SK-N-MC (cell line): ENCODE data around the gene IGLON5.

ENCODE experiments used
- EZH2 ChIP-seq: fragments of 200-600 bp; sonication (generic); IDR thresholded peaks from one replicate; pipeline ENCODE4 v1.6.1; 2017; ENCODE audit warnings: antibody characterized with exemption
- POLR2AphosphoS5 ChIP-seq: IDR thresholded peaks from 2 replicates; pipeline ENCODE4 v1.6.1; 2012; ENCODE audit warnings: mild to moderate bottlenecking, low read depth, low read length, borderline replicate concordance

GRCh38 chr19:51296336-51297093 is 14.9 kb upstream of the IGLON5 start:
- TF ChIP-seq EZH2 (no peak), POLR2AphosphoS5 (no peak)
